Activated CD8-positive, alpha-beta T cell treated with anti-CD3 and anti-CD28 coated beads, Interleukin-2, amount 10 ng/mL, durations not matched to agents 7 days and 5 days (primary cell): Measurements from ENCODE around the gene NUP42. TPM values are rescaled to one million over a fixed set of nuclear protein-coding genes. Genes with fewer than 3 reads are reported as not detected.

Experiments used
- ATAC-seq: fragments of 150-1000 bp; cut with Tn5 transposase; one replicate; pipeline ENCODE4 v1.10.0; 2021; ENCODE audit warnings: moderate library complexity
- CTCF ChIA-PET: fragments of 350-600 bp; sonication (Branson Sonifier 250); formaldehyde crosslinking; loops from one replicate; lab custom pipeline; 2021; ENCODE audit warnings: antibody characterized with exemption; lab: Charles Lee
- POLR2A ChIA-PET: fragments of 350-600 bp; sonication (Branson Sonifier 250); formaldehyde crosslinking; loops from one replicate; lab custom pipeline; 2021; ENCODE audit warnings: antibody characterized with exemption; lab: Charles Lee
- DNase-seq: peaks from one replicate; pipeline ENCODE4 v3.0.0-alpha.2; 2020
- H3K27ac Mint-ChIP-seq: one replicate; pipeline ENCODE4 v1.8.0; 2021; ENCODE audit warnings: mild to moderate bottlenecking, mixed read lengths
- H3K27me3 Mint-ChIP-seq: one replicate; pipeline ENCODE4 v1.8.0; 2021; ENCODE audit warnings: low read depth, mixed read lengths
- H3K36me3 Mint-ChIP-seq: one replicate; pipeline ENCODE4 v1.8.0; 2021; ENCODE audit warnings: low read depth, mixed read lengths
- H3K4me1 Mint-ChIP-seq: one replicate; pipeline ENCODE4 v1.8.0; 2021; ENCODE audit warnings: low read depth, mixed read lengths
- H3K4me3 Mint-ChIP-seq: one replicate; pipeline ENCODE4 v1.8.0; 2021; ENCODE audit warnings: mild to moderate bottlenecking, mixed read lengths
- H3K9me3 Mint-ChIP-seq: one replicate; pipeline ENCODE4 v1.8.0; 2022; ENCODE audit warnings: mixed read lengths; ENCODE audit not compliant: insufficient read depth
- total RNA-seq, 2 experiments: library from RNA; stranded (reverse); gene quantifications; one replicate each; pipeline ENCODE4 v1.2.3, GENCODE V29; 2021

The NUP42 gene
- total RNA-seq, 2 experiments from 2014 or later, result 38.2 to 39.7 TPM

DNA sequence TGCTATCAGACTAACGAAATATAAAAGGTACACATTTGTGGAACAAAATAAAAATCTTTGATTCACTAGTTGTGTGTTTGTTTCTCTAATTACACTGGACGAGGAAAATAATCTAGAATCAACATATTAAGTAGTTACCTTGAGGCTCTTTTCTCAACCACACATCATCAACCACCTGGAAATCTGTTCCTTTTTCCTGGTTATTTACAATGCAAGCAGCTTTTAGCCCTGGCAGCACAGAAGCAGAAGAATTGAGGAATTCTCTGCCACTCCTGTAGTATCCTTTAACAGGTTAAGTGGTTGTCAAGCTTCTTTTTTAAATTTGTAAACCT lies 23.7 kb downstream of the NUP42 start:
- H3K4me3 Mint-ChIP-seq, result peak overlapping the region; percentile 26
- peaks cover 10% of the 10 kb centered on the region for H3K4me1 Mint-ChIP-seq
- ChIA-PET POLR2A (interaction anchor here (0.8 to 1.6 kb wide), 2 partner anchors 9 to 14 kb away, joined by 3 to 4 read pairs; no protein-coding TSS in a partner anchor), CTCF (interaction anchor here (1.0 to 1.5 kb wide), 4 partner anchors 23 to 119 kb away, joined by 3 to 4 read pairs (median 3); no protein-coding TSS in a partner anchor)
- ATAC-seq (no peak), DNase-seq (no peak)
- peaks cover 20% of the 10 kb centered on the region for H3K27me3 Mint-ChIP-seq
- no peaks in the 10 kb centered on the region for H3K9me3 Mint-ChIP-seq
- peaks cover 33% of the 10 kb centered on the region for H3K36me3 Mint-ChIP-seq
- H3K27ac Mint-ChIP-seq, result no peak overlapping the region

GRCh38 chr7:23205909-23206767 lies 24.3 kb downstream of the NUP42 start:
- Mint-ChIP-seq H3K4me3 (peak overlapping the region; percentile 26), H3K27me3 (peaks cover 20% of the 10 kb centered on the region), H3K27ac (peak overlapping the region; percentile 36), H3K4me1 (peaks cover 10% of the 10 kb centered on the region), H3K36me3 (peaks cover 32% of the 10 kb centered on the region), H3K9me3 (no peaks in the 10 kb centered on the region)
- DNase-seq (no peak), ATAC-seq (peak; percentile 85)
- CTCF ChIA-PET, result interaction anchor here (0.8 to 1.5 kb wide), 6 partner anchors 21 to 120 kb away, joined by 3 to 4 read pairs (median 3); no protein-coding TSS in a partner anchor
- POLR2A ChIA-PET, result interaction anchor here (0.8 to 1.6 kb wide), 2 partner anchors 8 to 14 kb away, joined by 3 to 4 read pairs; no protein-coding TSS in a partner anchor

- no peak for ATAC-seq
- ChIA-PET CTCF (interaction anchor here (0.8 to 1.4 kb wide), 3 partner anchors 22 to 121 kb away, joined by 3 read pairs; no protein-coding TSS in a partner anchor), POLR2A (no interaction called here)
- peak overlapping the region; percentile 20 for H3K4me3 Mint-ChIP-seq
- H3K27me3 Mint-ChIP-seq, result peaks cover 20% of the 10 kb centered on the region
- H3K36me3 Mint-ChIP-seq, result peaks cover 26% of the 10 kb centered on the region
- H3K4me1 Mint-ChIP-seq, result peaks cover 10% of the 10 kb centered on the region
- DNase-seq, result no peak
- no peaks in the 10 kb centered on the region for H3K9me3 Mint-ChIP-seq
- H3K27ac Mint-ChIP-seq, result no peak overlapping the region
Measured at GRCh38 chr7:23207021-23207420, 25.2 kb downstream of the NUP42 start.

DNA sequence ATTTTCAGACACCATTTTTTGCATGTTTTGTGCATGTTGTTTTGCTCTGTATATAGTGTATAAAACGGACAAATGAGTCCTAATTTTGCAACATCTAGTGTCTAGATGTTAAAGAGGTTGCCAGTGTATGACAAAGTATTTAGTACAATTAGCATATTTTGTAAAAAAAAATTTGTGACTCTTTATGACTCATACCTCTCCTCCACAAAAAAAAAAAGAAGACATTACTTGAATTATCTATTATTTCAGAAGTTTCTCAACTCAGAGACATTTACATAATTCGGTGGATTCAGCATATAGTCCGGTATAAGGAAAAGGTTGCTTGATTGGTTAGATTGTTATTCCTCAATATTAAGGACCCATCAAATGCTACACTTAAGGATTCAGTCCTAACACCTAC lies 26.0 kb downstream of the NUP42 start:
- Mint-ChIP-seq H3K27me3 (peaks cover 26% of the 10 kb centered on the region), H3K9me3 (no peaks in the 10 kb centered on the region), H3K36me3 (peaks cover 24% of the 10 kb centered on the region), H3K4me3 (no peak overlapping the region), H3K27ac (no peak overlapping the region), H3K4me1 (peaks cover 10% of the 10 kb centered on the region)
- DNase-seq (no peak), ATAC-seq (no peak)
- ChIA-PET POLR2A (no interaction called here), CTCF (no interaction called here)

DNA sequence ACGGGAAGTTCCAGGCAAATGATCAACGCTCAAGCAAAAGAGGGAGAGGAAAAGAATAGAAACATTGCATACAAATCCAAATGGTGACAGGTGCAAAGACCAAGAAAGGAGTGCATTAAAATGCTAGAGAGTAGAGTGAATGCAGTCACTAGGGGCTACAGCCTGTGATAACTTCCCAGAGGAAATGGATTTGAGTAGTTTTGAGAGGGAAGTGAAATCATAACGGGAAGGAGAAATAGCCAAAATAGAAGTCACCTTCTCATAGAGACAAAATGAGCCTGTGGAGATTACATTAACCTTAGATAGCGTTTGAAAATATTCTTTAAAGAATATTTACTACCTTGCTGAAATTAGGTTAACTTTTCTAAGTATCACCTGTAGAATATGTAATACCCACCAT lies 26.5 kb downstream of the NUP42 start:
- peaks cover 26% of the 10 kb centered on the region for H3K27me3 Mint-ChIP-seq
- no peak overlapping the region for H3K27ac Mint-ChIP-seq
- peaks cover 10% of the 10 kb centered on the region for H3K4me1 Mint-ChIP-seq
- DNase-seq (no peak), ATAC-seq (no peak)
- no peak overlapping the region for H3K4me3 Mint-ChIP-seq
- H3K36me3 Mint-ChIP-seq, result peaks cover 20% of the 10 kb centered on the region
- ChIA-PET POLR2A (no interaction called here), CTCF (no interaction called here)
- no peaks in the 10 kb centered on the region for H3K9me3 Mint-ChIP-seq

GRCh38 chr7:23210506-23210905 lies 28.7 kb downstream of the NUP42 start:
- H3K4me1 Mint-ChIP-seq, result peaks cover 7% of the 10 kb centered on the region
- POLR2A ChIA-PET, result no interaction called here
- CTCF ChIA-PET, result no interaction called here
- peaks cover 25% of the 10 kb centered on the region for H3K27me3 Mint-ChIP-seq
- peaks cover 8% of the 10 kb centered on the region for H3K36me3 Mint-ChIP-seq
- no peak overlapping the region for H3K27ac Mint-ChIP-seq
- DNase-seq (no peak), ATAC-seq (no peak)
- no peaks in the 10 kb centered on the region for H3K9me3 Mint-ChIP-seq
- H3K4me3 Mint-ChIP-seq, result no peak overlapping the region

DNA sequence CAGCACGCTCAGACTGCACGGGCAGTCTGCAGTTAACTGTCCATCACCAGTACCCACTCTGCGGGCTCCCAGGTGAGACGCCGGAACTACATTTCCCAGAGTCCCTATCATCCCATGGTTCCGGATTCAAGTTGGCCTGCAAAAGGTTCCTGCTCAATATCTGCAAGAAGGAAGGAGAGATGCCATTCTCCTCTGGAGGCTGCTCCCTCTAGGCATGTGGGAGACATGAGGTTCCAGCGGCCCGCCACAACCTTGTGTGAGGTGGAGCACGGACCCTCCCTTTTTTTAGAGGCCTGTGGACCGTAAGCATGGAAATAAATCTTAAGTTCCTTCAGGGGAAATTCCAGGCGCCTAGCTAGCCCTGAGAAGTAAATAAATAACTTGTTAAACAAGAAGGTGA lies 29.7 kb downstream of the NUP42 start:
- Mint-ChIP-seq H3K4me1 (peaks cover 3% of the 10 kb centered on the region), H3K4me3 (no peak overlapping the region), H3K27me3 (peaks cover 19% of the 10 kb centered on the region), H3K9me3 (no peaks in the 10 kb centered on the region), H3K27ac (no peak overlapping the region), H3K36me3 (peaks cover 2% of the 10 kb centered on the region)
- CTCF ChIA-PET, result no interaction called here
- no peak for ATAC-seq
- DNase-seq, result no peak
- POLR2A ChIA-PET, result interaction anchor here (0.6 kb wide), 1 partner anchor 357 kb away, joined by 3 read pairs; no protein-coding TSS in a partner anchor

DNA sequence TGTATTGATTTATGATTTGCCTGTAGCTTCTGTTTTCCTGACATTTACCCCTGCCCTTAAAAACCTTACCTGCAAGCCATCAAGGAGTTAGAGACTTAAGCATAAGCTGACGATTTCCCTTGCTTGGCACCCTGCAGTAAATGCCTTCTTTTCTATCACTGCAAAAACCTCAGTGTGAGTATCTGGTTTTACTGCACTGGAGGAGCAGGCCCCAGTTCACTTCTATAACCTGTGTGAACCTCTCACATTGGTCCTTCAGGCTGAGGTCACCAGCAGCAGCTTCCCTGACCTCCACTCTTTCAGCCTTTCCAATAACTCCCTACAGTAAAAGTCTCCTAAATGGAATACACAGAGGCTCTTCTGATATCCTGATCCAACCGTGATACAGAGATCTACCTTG lies 30.5 kb downstream of the NUP42 start:
- CTCF ChIA-PET, result no interaction called here
- Mint-ChIP-seq H3K4me3 (no peak overlapping the region), H3K27me3 (peaks cover 14% of the 10 kb centered on the region), H3K27ac (no peak overlapping the region), H3K9me3 (no peaks in the 10 kb centered on the region), H3K36me3 (no peaks in the 10 kb centered on the region), H3K4me1 (no peaks in the 10 kb centered on the region)
- ATAC-seq (no peak), DNase-seq (no peak)
- POLR2A ChIA-PET, result interaction anchor here (0.6 kb wide), 1 partner anchor 357 kb away, joined by 3 read pairs; no protein-coding TSS in a partner anchor

- DNase-seq (no peak), ATAC-seq (no peak)
- H3K36me3 Mint-ChIP-seq, result no peaks in the 10 kb centered on the region
- H3K27me3 Mint-ChIP-seq, result peaks cover 13% of the 10 kb centered on the region
- H3K4me3 Mint-ChIP-seq, result no peak overlapping the region
- no peaks in the 10 kb centered on the region for H3K4me1 Mint-ChIP-seq
- CTCF ChIA-PET, result no interaction called here
- no peak overlapping the region for H3K27ac Mint-ChIP-seq
- no peaks in the 10 kb centered on the region for H3K9me3 Mint-ChIP-seq
- POLR2A ChIA-PET, result no interaction called here
Measured at GRCh38 chr7:23212841-23213240, 31.0 kb downstream of the NUP42 start.

DNA sequence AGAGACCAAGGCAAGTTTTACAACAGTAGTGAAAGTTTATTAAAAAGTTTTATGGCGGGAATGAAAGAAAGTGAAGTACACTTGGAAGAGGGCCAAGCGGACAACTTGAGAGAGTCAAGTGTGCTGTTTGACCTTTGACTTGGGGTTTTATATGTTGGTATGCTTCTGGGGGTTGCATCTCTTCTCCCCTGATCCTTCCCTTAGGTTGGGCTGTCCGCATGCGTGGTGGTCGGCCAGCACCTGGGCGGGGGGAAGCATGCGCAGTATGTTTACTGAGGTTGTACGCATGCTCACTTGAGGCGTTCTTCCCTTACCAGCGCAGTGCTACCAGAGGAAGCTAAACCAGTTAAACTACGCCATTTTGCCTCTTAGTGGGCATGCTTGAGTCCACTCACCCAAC lies 31.9 kb downstream of the NUP42 start:
- H3K9me3 Mint-ChIP-seq, result no peaks in the 10 kb centered on the region
- ATAC-seq (no peak), DNase-seq (no peak)
- H3K4me1 Mint-ChIP-seq, result no peaks in the 10 kb centered on the region
- ChIA-PET POLR2A (no interaction called here), CTCF (no interaction called here)
- H3K27ac Mint-ChIP-seq, result no peak overlapping the region
- no peak overlapping the region for H3K4me3 Mint-ChIP-seq
- H3K27me3 Mint-ChIP-seq, result peaks cover 13% of the 10 kb centered on the region
- H3K36me3 Mint-ChIP-seq, result no peaks in the 10 kb centered on the region

DNA sequence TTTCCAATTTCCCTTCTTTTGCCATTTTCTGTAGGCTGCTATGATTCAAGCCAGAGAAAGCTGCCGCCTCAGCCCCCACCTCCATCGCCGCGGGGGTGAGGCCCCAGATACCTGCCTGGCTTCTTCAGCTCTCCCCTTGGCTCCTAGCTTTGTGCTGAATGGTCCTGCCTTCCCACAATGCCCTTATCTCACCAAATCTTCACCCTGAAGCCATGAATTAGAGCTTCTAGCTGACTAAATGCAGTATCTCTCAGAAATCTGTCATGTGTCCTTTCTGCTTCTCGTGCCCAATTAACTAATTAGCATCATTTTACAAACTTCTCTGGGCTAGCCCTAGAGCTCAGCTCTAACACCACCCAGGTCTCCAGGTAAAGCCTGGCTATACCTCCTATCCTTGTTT lies 32.6 kb downstream of the NUP42 start:
- Mint-ChIP-seq H3K36me3 (no peaks in the 10 kb centered on the region), H3K27me3 (peaks cover 13% of the 10 kb centered on the region), H3K27ac (no peak overlapping the region), H3K9me3 (no peaks in the 10 kb centered on the region), H3K4me1 (no peaks in the 10 kb centered on the region), H3K4me3 (no peak overlapping the region)
- ChIA-PET CTCF (no interaction called here), POLR2A (interaction anchor here (1.1 kb wide), 1 partner anchor 9 kb away, joined by 4 read pairs; no protein-coding TSS in a partner anchor)
- DNase-seq (no peak), ATAC-seq (no peak)

GRCh38 chr7:23214938-23215337 lies 33.1 kb downstream of the NUP42 start:
- CTCF ChIA-PET, result no interaction called here
- Mint-ChIP-seq H3K27me3 (peaks cover 13% of the 10 kb centered on the region), H3K4me3 (no peak overlapping the region), H3K27ac (no peak overlapping the region), H3K36me3 (no peaks in the 10 kb centered on the region), H3K4me1 (no peaks in the 10 kb centered on the region), H3K9me3 (no peaks in the 10 kb centered on the region)
- DNase-seq (no peak), ATAC-seq (no peak)
- POLR2A ChIA-PET, result interaction anchor here (1.1 kb wide), 1 partner anchor 9 kb away, joined by 4 read pairs; no protein-coding TSS in a partner anchor
